Testis (tissue), 2 donors: ENCODE data around the gene GMFB.

Source experiments
- CTCF ChIP-seq, 3 experiments: fragments of 450-650 bp in 2 of 3; fragments of 200-600 bp in 1 of 3; sonication (generic) in 1 of 3; IDR thresholded peaks; one replicate each; pipeline ENCODE4 v1.5.1; 2016 to 2019; ENCODE audit warnings: antibody characterized with exemption in 3 of 3, mild to moderate bottlenecking in 2 of 3, moderate library complexity in 1 of 3
- POLR2A ChIP-seq: fragments of 450-650 bp; IDR thresholded peaks from one replicate; pipeline ENCODE4 v1.6.1; 2017; ENCODE audit warnings: antibody characterized with exemption, mild to moderate bottlenecking, moderate library complexity

- TF ChIP-seq CTCF (IDR thresholded peaks at IDR 0.05), result no peak
- no peak for TF ChIP-seq POLR2A
Observed at GRCh38 chr14:54528973-54529372, 40.2 kb upstream of the GMFB start.
